WTC11 (cell line): ENCODE data around the gene ASS1. TPM values are rescaled to one million over a fixed set of nuclear protein-coding genes. Genes with fewer than 3 reads are reported as not detected.

Source experiments
- ATAC-seq: fragments of 200-7000 bp; cut with Tn5 transposase; 2 replicates; pipeline ENCODE4 v1.10.0; 2021; ENCODE audit warnings: mild to moderate bottlenecking, moderate library complexity
- CTCF ChIA-PET: fragments of 300-600 bp; sonication (Branson Sonifier 250); formaldehyde crosslinking; loops from one replicate; lab custom pipeline; 2021; ENCODE audit warnings: antibody characterized with exemption; lab: Charles Lee
- POLR2A ChIA-PET: fragments of 350-600 bp; sonication (Branson Sonifier 250); formaldehyde crosslinking; loops from one replicate; lab custom pipeline; 2021; ENCODE audit warnings: antibody characterized with exemption; lab: Charles Lee
- DNase-seq: peaks from one replicate; pipeline ENCODE4 v3.0.0; 2021; ENCODE audit warnings: low spot score
- H3K27ac Mint-ChIP-seq: 2 replicates; pipeline ENCODE4 v1.8.0; 2021; ENCODE audit warnings: mixed read lengths
- H3K27me3 Mint-ChIP-seq: 2 replicates; pipeline ENCODE4 v1.8.0; 2021; ENCODE audit warnings: low read depth, mild to moderate bottlenecking, moderate library complexity, mixed read lengths
- H3K36me3 Mint-ChIP-seq: 2 replicates; pipeline ENCODE4 v1.8.0; 2021; ENCODE audit warnings: mixed read lengths
- H3K4me1 Mint-ChIP-seq: 2 replicates; pipeline ENCODE4 v1.8.0; 2022; ENCODE audit warnings: mixed read lengths
- H3K4me3 Mint-ChIP-seq: 2 replicates; pipeline ENCODE4 v1.8.0; 2021; ENCODE audit warnings: mild to moderate bottlenecking, moderate library complexity, mixed read lengths
- H3K9me3 Mint-ChIP-seq: 2 replicates; pipeline ENCODE4 v1.8.0; 2021; ENCODE audit warnings: mixed read lengths
- AR ChIP-seq: fragments of 250-450 bp; sonication (Bioruptor Pico); IDR thresholded peaks from 2 replicates; pipeline ENCODE4 v1.9.0; 2021; ENCODE audit warnings: mild to moderate bottlenecking
- ATF2 ChIP-seq: sonication (generic); formaldehyde crosslinking; IDR thresholded peaks from 2 replicates; pipeline ENCODE4 v1.8.1; 2022; ENCODE audit warnings: low read depth, missing genetic modification reagents, borderline replicate concordance
- CBFB ChIP-seq: sonication (generic); formaldehyde crosslinking; IDR thresholded peaks from 2 replicates; pipeline ENCODE4 v1.8.1; 2022; ENCODE audit warnings: mild to moderate bottlenecking, low read depth, missing genetic modification reagents
- CTCF ChIP-seq: fragments of 200-600 bp; IDR thresholded peaks from 2 replicates; pipeline ENCODE4 v1.8.0; 2022; ENCODE audit warnings: antibody characterized with exemption
- FOXK1 ChIP-seq: sonication (generic); formaldehyde crosslinking; IDR thresholded peaks from 2 replicates; pipeline ENCODE4 v1.8.0; 2022; ENCODE audit warnings: mild to moderate bottlenecking, moderate library complexity, missing genetic modification reagents
- GRHL2 ChIP-seq: fragments of 250-450 bp; sonication (Bioruptor Pico); IDR thresholded peaks from 2 replicates; pipeline ENCODE4 v1.8.0; 2022; ENCODE audit warnings: mild to moderate bottlenecking, moderate library complexity; ENCODE audit not compliant: insufficient replicate concordance, severe bottlenecking
- GTF2I ChIP-seq: fragments of 250-450 bp; sonication (Bioruptor Pico); conservative IDR thresholded peaks from 2 replicates; pipeline ENCODE4 v1.4.0; 2021; ENCODE audit warnings: mild to moderate bottlenecking
- HMGXB4 ChIP-seq: sonication (generic); formaldehyde crosslinking; IDR thresholded peaks from 2 replicates; pipeline ENCODE4 v1.8.1; 2023; ENCODE audit warnings: mild to moderate bottlenecking, moderate library complexity, missing genetic modification reagents
- JAZF1 ChIP-seq: fragments of 250-450 bp; sonication (Bioruptor Pico); IDR thresholded peaks from 2 replicates; pipeline ENCODE4 v1.9.0; 2021; ENCODE audit warnings: moderate library complexity, mild to moderate bottlenecking, inconsistent platforms
- JUN ChIP-seq: sonication (generic); formaldehyde crosslinking; IDR thresholded peaks from 2 replicates; pipeline ENCODE4 v1.8.0; 2023; ENCODE audit warnings: mild to moderate bottlenecking, missing genetic modification reagents
- KAT7 ChIP-seq: sonication (generic); formaldehyde crosslinking; IDR thresholded peaks from 2 replicates; pipeline ENCODE4 v1.8.1; 2023; ENCODE audit warnings: missing genetic modification reagents, mild to moderate bottlenecking, borderline replicate concordance
- MYBL2 ChIP-seq: sonication (generic); formaldehyde crosslinking; IDR thresholded peaks from 2 replicates; pipeline ENCODE4 v1.8.1; 2023; ENCODE audit warnings: mild to moderate bottlenecking, moderate library complexity, missing genetic modification reagents
- NR3C1 ChIP-seq: sonication (generic); formaldehyde crosslinking; conservative IDR thresholded peaks from 2 replicates; pipeline ENCODE4 v1.8.1; 2023; ENCODE audit warnings: low read depth, mild to moderate bottlenecking, missing genetic modification reagents
- SMAD3 ChIP-seq: sonication (generic); formaldehyde crosslinking; IDR thresholded peaks from 2 replicates; pipeline ENCODE4 v1.8.0; 2022; ENCODE audit warnings: missing genetic modification reagents, mild to moderate bottlenecking, borderline replicate concordance
- SMAD4 ChIP-seq: sonication (generic); formaldehyde crosslinking; IDR thresholded peaks from 2 replicates; pipeline ENCODE4 v1.8.0; 2022; ENCODE audit warnings: mild to moderate bottlenecking, missing genetic modification reagents
- SOX15 ChIP-seq: fragments of 250-450 bp; sonication (Bioruptor Pico); IDR thresholded peaks from 2 replicates; pipeline ENCODE4 v1.9.0; 2021; ENCODE audit warnings: mild to moderate bottlenecking
- STAT6 ChIP-seq: sonication (generic); formaldehyde crosslinking; conservative IDR thresholded peaks from 2 replicates; pipeline ENCODE4 v1.8.1; 2023; ENCODE audit warnings: mild to moderate bottlenecking, low read depth, missing genetic modification reagents, moderate library complexity
- USF2 ChIP-seq: sonication (generic); formaldehyde crosslinking; IDR thresholded peaks from 2 replicates; pipeline ENCODE4 v1.8.1; 2023; ENCODE audit warnings: mild to moderate bottlenecking, missing genetic modification reagents, moderate library complexity
- ZNF121 ChIP-seq: sonication (generic); formaldehyde crosslinking; IDR thresholded peaks from 2 replicates; pipeline ENCODE4 v1.8.0; 2023; ENCODE audit warnings: missing genetic modification reagents
- ZNF219 ChIP-seq: sonication (generic); formaldehyde crosslinking; IDR thresholded peaks from 2 replicates; pipeline ENCODE4 v1.8.0; 2023; ENCODE audit warnings: missing genetic modification reagents, mild to moderate bottlenecking, borderline replicate concordance
- ZNF263 ChIP-seq: sonication (generic); formaldehyde crosslinking; IDR thresholded peaks from 2 replicates; pipeline ENCODE4 v1.8.1; 2022; ENCODE audit warnings: low read depth, mild to moderate bottlenecking, moderate library complexity, missing genetic modification reagents
- ZNF396 ChIP-seq: fragments of 250-450 bp; sonication (Bioruptor Pico); IDR thresholded peaks from 2 replicates; pipeline ENCODE4 v1.8.0; 2021; ENCODE audit warnings: mild to moderate bottlenecking, moderate library complexity, borderline replicate concordance
- ZNF416 ChIP-seq: fragments of 250-450 bp; sonication (Bioruptor Pico); IDR thresholded peaks from 2 replicates; pipeline ENCODE4 v1.9.0; 2021; ENCODE audit warnings: mild to moderate bottlenecking, inconsistent platforms
- ZNF423 ChIP-seq: fragments of 250-450 bp; sonication (Bioruptor Pico); IDR thresholded peaks from 2 replicates; pipeline ENCODE4 v2.1.2; 2022; ENCODE audit warnings: mild to moderate bottlenecking, moderate library complexity
- total RNA-seq: library from RNA; stranded (reverse); gene quantifications from 3 replicates; pipeline ENCODE4 v1.2.3, GENCODE V29; 2021

ASS1 gene
- total RNA-seq, 1 experiment from 2014 or later: 95.7 TPM

GRCh38 chr9:130478736-130479575, 34.2 kb downstream of the ASS1 start:
- H3K27ac Mint-ChIP-seq: no peak overlapping the region; the same call in 1 of the 2 replicates
- H3K4me3 Mint-ChIP-seq: no peak overlapping the region
- no peak for ATAC-seq

GRCh38 chr9:130479587-130479986, 34.8 kb downstream of the ASS1 start:
- ChIA-PET POLR2A (no interaction called here), CTCF (interaction anchor here (0.6 to 1.4 kb wide), 2 partner anchors 19 to 207 kb away, joined by 4 read pairs; no protein-coding TSS in a partner anchor)
- Mint-ChIP-seq H3K27ac (no peak overlapping the region), H3K36me3 (no peaks in the 10 kb centered on the region), H3K4me1 (0 out of 2 replicates have a peak, but pooled peaks cover 3% of the 10 kb centered on the region), H3K4me3 (no peak overlapping the region), H3K9me3 (no peaks in the 10 kb centered on the region), H3K27me3 (no peaks in the 10 kb centered on the region)
- DNase-seq (no peak), ATAC-seq (no peak)
- TF ChIP-seq CTCF (no peak), ZNF263 (no peak), JUN (CRISPR knock-in tag) (no peak), ZNF121 (no peak), ZNF423 (CRISPR knock-in tag) (no peak), SMAD3 (CRISPR knock-in tag) (no peak), GRHL2 (no peak), ZNF396 (CRISPR knock-in tag) (no peak), STAT6 (CRISPR knock-in tag) (no peak), HMGXB4 (CRISPR knock-in tag) (no peak), GTF2I (no peak), ATF2 (CRISPR knock-in tag) (no peak)

More at GRCh38 chr9:130478736-130479575, 34.2 kb downstream of the ASS1 start:
- peaks cover 7% of the 10 kb centered on the region for H3K4me1 Mint-ChIP-seq
- no peaks in the 10 kb centered on the region for H3K9me3 Mint-ChIP-seq
- no peaks in the 10 kb centered on the region for H3K27me3 Mint-ChIP-seq
- no peaks in the 10 kb centered on the region for H3K36me3 Mint-ChIP-seq
- ChIA-PET POLR2A (no interaction called here), CTCF (interaction anchor here (0.5 to 1.4 kb wide), 2 partner anchors 18 to 411 kb away, joined by 4 to 7 read pairs; no protein-coding TSS in a partner anchor)
- DNase-seq: no peak
- TF ChIP-seq CBFB (CRISPR knock-in tag) (no peak), KAT7 (CRISPR knock-in tag) (no peak), AR (CRISPR knock-in tag) (no peak), ZNF416 (CRISPR knock-in tag) (no peak), ZNF121 (no peak), SMAD4 (CRISPR knock-in tag) (no peak), JAZF1 (no peak), SOX15 (no peak), ZNF219 (CRISPR knock-in tag) (no peak), USF2 (CRISPR knock-in tag) (no peak), FOXK1 (CRISPR knock-in tag) (no peak), NR3C1 (CRISPR knock-in tag) (no peak), MYBL2 (no peak)
